Tibial nerve (tissue), 4 donors: ENCODE measurements around the gene DENND1A. TPM values are rescaled to one million over a fixed set of nuclear protein-coding genes. Genes with fewer than 3 reads are reported as not detected.

ENCODE experiments used
- DNase-seq, 2 donors: peaks; one replicate each; pipeline ENCODE4 v3.0.0-alpha.2; 2019; ENCODE audit warnings: low spot score in 2 of 2
- H3K27ac ChIP-seq, 4 donors: fragments of 200-600 bp; sonication (generic) in 3 of 4; one replicate each; pipeline ENCODE4 v1.5.1; 2017 to 2019; ENCODE audit warnings: mild to moderate bottlenecking in 1 of 4
- H3K27me3 ChIP-seq, 2 donors: fragments of 200-600 bp; sonication (generic) in 1 of 2; one replicate each; pipeline versions ENCODE4 v1.5.1 to v1.6.0; 2017 to 2019
- H3K36me3 ChIP-seq, 3 donors: fragments of 200-600 bp; sonication (generic); one replicate each; pipeline ENCODE4 v1.5.1; 2018 to 2019
- H3K4me1 ChIP-seq, 4 donors: fragments of 200-600 bp; sonication (generic) in 3 of 4; one replicate each; pipeline ENCODE4 v1.5.1; 2017 to 2019
- H3K4me3 ChIP-seq, 4 donors: fragments of 200-600 bp; sonication (generic) in 3 of 4; one replicate each; pipeline ENCODE4 v1.5.1; 2017 to 2019; ENCODE audit warnings: mild to moderate bottlenecking in 1 of 4, moderate library complexity in 1 of 4
- H3K9me3 ChIP-seq, 4 donors: fragments of 200-600 bp; sonication (generic) in 3 of 4; one replicate each; pipeline ENCODE4 v1.5.1; 2017 to 2019
- EP300 ChIP-seq, 2 donors: sonication (generic); formaldehyde crosslinking; IDR thresholded peaks; one replicate each; pipeline ENCODE4 v1.6.1; 2017; ENCODE audit warnings: antibody characterized with exemption in 2 of 2, mild to moderate bottlenecking in 1 of 2
- POLR2A ChIP-seq, 2 donors: fragments of 450-650 bp; IDR thresholded peaks; one replicate each; pipeline ENCODE4 v1.6.1; 2017; ENCODE audit warnings: antibody characterized with exemption in 2 of 2, mild to moderate bottlenecking in 2 of 2, moderate library complexity in 2 of 2
- WGBS, 2 donors: methylation state at CpG; one replicate each; pipeline ENCODE4 v1.1.5; 2018; 5-methylcytosine and 5-hydroxymethylcytosine counted together
- total RNA-seq, 4 donors: library from RNA; depleted of rRNA; stranded (reverse); fragments of >200 nt; gene quantifications; one replicate each; pipeline ENCODE4 v1.1.0, GENCODE V29; 2016
- TF ChIP-seq, protein P1 (sequence below), 5 experiments: fragments of 200-600 bp in 3 of 5; fragments of 450-650 bp in 2 of 5; sonication (generic) in 3 of 5; IDR thresholded peaks; one replicate each; pipeline ENCODE4 v1.5.1; 2016 to 2019; ENCODE audit warnings: antibody characterized with exemption in 5 of 5, mild to moderate bottlenecking in 3 of 5, moderate library complexity in 2 of 5

Gene DENND1A
- total RNA-seq, 4 donors from 2014 or later: 17.5 to 34.8 (median 20.1) TPM

DNA sequence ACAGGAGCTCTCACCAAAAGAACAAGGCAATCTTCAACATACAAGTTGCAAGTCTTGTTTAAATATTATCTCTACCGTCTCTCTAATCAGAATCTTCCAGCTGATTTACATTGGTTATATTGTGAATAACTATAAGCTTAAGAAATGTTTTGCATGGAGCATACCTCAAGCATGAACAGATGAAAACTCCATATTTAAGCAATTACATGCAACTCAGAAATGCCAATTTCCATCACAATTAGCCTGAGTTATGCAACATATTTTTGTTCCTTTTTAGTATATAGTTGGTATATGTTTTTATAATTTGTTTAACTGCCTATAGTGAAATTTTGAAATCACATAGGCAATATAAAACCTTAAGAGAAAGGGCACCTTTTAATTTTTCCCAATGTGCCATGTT lies 142.5 kb downstream of the DENND1A start:
- Histone ChIP-seq H3K27ac (no peak overlapping the region), H3K36me3 (no peaks in the 10 kb centered on the region), H3K4me1 (no peaks in the 10 kb centered on the region), H3K4me3 (no peak overlapping the region), H3K9me3 (no peaks in the 10 kb centered on the region), H3K27me3 (no peaks in the 10 kb centered on the region)
- WGBS, 2 donors: 93 to 98% methylated on average over 1 of the region's 1 CpG
- no peak for TF ChIP-seq POLR2A (IDR thresholded peaks at IDR 0.05)
- TF ChIP-seq, protein P1, sequence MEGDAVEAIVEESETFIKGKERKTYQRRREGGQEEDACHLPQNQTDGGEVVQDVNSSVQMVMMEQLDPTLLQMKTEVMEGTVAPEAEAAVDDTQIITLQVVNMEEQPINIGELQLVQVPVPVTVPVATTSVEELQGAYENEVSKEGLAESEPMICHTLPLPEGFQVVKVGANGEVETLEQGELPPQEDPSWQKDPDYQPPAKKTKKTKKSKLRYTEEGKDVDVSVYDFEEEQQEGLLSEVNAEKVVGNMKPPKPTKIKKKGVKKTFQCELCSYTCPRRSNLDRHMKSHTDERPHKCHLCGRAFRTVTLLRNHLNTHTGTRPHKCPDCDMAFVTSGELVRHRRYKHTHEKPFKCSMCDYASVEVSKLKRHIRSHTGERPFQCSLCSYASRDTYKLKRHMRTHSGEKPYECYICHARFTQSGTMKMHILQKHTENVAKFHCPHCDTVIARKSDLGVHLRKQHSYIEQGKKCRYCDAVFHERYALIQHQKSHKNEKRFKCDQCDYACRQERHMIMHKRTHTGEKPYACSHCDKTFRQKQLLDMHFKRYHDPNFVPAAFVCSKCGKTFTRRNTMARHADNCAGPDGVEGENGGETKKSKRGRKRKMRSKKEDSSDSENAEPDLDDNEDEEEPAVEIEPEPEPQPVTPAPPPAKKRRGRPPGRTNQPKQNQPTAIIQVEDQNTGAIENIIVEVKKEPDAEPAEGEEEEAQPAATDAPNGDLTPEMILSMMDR (IDR thresholded peaks at IDR 0.05): no peak
- TF ChIP-seq EP300 (IDR thresholded peaks at IDR 0.05): no peak
- DNase-seq: no peak

DNA sequence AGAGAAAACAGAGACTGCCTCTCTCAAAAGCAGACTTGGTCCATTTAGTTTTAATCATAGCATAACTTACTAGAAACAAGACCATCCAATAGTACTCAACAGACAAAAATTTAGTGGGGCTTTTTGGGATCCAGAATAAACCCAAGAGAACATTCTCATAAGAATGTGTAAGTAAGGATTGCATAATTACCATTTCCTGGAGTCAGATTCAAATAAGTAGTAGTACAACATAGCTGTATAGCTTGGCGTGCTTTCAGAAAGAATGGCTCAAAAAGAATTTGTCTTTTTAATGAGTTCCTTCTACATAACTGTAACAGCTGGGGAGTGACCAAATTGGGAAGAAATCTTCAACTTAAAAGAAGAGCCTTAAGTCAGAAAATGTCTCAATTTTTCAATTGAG lies 145.4 kb downstream of the DENND1A start:
- DNase-seq: no peak
- no peak for TF ChIP-seq EP300 (IDR thresholded peaks at IDR 0.05)
- TF ChIP-seq, protein P1 (IDR thresholded peaks at IDR 0.05): no peak
- no peak for TF ChIP-seq POLR2A (IDR thresholded peaks at IDR 0.05)
- WGBS, 2 donors: 88 to 100% methylated on average over 1 of the region's 1 CpG
- Histone ChIP-seq H3K9me3 (no peaks in the 10 kb centered on the region), H3K27me3 (no peaks in the 10 kb centered on the region), H3K36me3 (no peaks in the 10 kb centered on the region), H3K27ac (no peak overlapping the region), H3K4me1 (no peaks in the 10 kb centered on the region), H3K4me3 (no peak overlapping the region)

DNA sequence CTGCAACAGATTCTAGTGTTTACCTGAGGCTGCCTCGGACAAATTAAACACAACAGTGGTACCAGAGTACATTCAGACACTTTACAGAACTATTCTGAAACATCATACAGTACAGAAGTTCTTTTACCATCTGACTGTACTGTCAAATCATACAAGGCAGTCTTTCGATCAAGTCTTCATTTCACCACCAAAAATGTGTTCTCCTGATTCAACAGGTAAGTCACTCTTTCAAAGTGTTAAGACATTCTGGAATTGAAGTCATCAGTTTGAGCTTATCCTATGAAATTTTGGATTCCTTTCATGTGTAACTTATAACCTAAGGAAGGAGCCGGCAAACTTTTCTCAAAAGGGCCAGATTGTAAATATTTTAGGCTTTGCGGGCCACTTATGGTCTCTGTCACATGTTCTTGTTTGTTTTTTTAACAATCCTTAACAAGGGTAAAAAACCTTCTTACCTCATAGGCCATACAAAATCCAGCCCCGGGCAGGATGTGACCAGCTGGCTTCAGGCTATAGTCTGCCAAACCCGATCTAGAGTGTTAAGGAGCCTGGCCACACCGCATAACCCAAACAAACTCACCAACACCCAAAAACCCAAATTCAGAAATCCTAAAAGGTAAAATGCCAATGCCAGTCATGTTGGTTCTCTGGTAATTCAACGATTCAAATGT lies 151.6 kb downstream of the DENND1A start:
- WGBS, 2 donors: 91 to 96% methylated on average over 8 of the region's 8 CpGs
- Histone ChIP-seq H3K9me3 (no peaks in the 10 kb centered on the region), H3K4me3 (no peak overlapping the region), H3K36me3 (no peaks in the 10 kb centered on the region), H3K27ac (no peak overlapping the region), H3K27me3 (no peaks in the 10 kb centered on the region), H3K4me1 (no peaks in the 10 kb centered on the region)
- TF ChIP-seq, protein P1 (IDR thresholded peaks at IDR 0.05): no peak
- TF ChIP-seq EP300 (IDR thresholded peaks at IDR 0.05) (no peak), POLR2A (IDR thresholded peaks at IDR 0.05) (no peak)
- DNase-seq: no peak

GRCh38 chr9:123776708-123777537 lies 153.0 kb downstream of the DENND1A start:
- Histone ChIP-seq H3K4me3 (no peak overlapping the region), H3K27me3 (no peaks in the 10 kb centered on the region), H3K27ac (no peak overlapping the region), H3K4me1 (peaks cover 0 to 3% (median 0%) of the 10 kb centered on the region in 4 donors), H3K36me3 (no peaks in the 10 kb centered on the region), H3K9me3 (no peaks in the 10 kb centered on the region)
- WGBS, 2 donors: 78 to 81% methylated on average over 7 of the region's 7 CpGs
- TF ChIP-seq, protein P1 (IDR thresholded peaks at IDR 0.05): no peak
- TF ChIP-seq POLR2A (IDR thresholded peaks at IDR 0.05) (no peak), EP300 (IDR thresholded peaks at IDR 0.05) (no peak)
- no peak for DNase-seq
